Loucy (cell line): ENCODE measurements around the gene APBA1.

Experiments used
- H2AFZ ChIP-seq: fragments of 200-600 bp; sonication (generic); 2 replicates; pipeline ENCODE4 v1.6.0; 2016; ENCODE audit warnings: antibody characterized with exemption, mild to moderate bottlenecking, low read length, moderate library complexity
- H3F3A ChIP-seq: fragments of 200-600 bp; 2 replicates; pipeline ENCODE4 v1.6.0; 2016; ENCODE audit warnings: antibody characterized with exemption, low read depth, mild to moderate bottlenecking
- H3K27me3 ChIP-seq: fragments of 200-600 bp; sonication (generic); 2 replicates; pipeline ENCODE4 v1.6.1; 2014; ENCODE audit warnings: low read length, mild to moderate bottlenecking; ENCODE audit not compliant: insufficient read depth, poor library complexity, severe bottlenecking
- H3K36me3 ChIP-seq: fragments of 200-600 bp; sonication (generic); 2 replicates; pipeline ENCODE4 v1.6.1; 2016; ENCODE audit warnings: low read length; ENCODE audit not compliant: insufficient read depth
- H3K4me1 ChIP-seq: fragments of 200-600 bp; sonication (generic); 2 replicates; pipeline ENCODE4 v1.5.1; 2014; ENCODE audit warnings: low read length, mild to moderate bottlenecking; ENCODE audit not compliant: insufficient read depth, poor library complexity, severe bottlenecking
- H3K4me2 ChIP-seq: fragments of 200-600 bp; sonication (generic); 2 replicates; pipeline ENCODE4 v1.6.0; 2014; ENCODE audit warnings: antibody characterized with exemption, low read length, low read depth, mild to moderate bottlenecking; ENCODE audit not compliant: poor library complexity, severe bottlenecking
- H3K4me3 ChIP-seq: fragments of 200-600 bp; sonication (generic); 2 replicates; pipeline ENCODE4 v1.5.1; 2014; ENCODE audit warnings: low read length, mild to moderate bottlenecking, mixed read lengths; ENCODE audit not compliant: poor library complexity, severe bottlenecking
- H3K79me2 ChIP-seq: fragments of 200-600 bp; sonication (generic); 2 replicates; pipeline ENCODE4 v1.6.1; 2014; ENCODE audit warnings: low read length; ENCODE audit not compliant: insufficient read depth
- H3K9ac ChIP-seq: fragments of 200-600 bp; sonication (generic); 2 replicates; pipeline ENCODE4 v1.6.0; 2014; ENCODE audit warnings: mild to moderate bottlenecking, low read depth, low read length, moderate library complexity; ENCODE audit not compliant: poor library complexity, severe bottlenecking
- H3K9me2 ChIP-seq: fragments of 200-600 bp; sonication (generic); replicated peaks from 2 replicates; pipeline ENCODE4 v1.6.1; 2016; ENCODE audit warnings: low read depth, low read length, mixed read lengths
- H3K9me3 ChIP-seq: fragments of 200-600 bp; sonication (generic); 2 replicates; pipeline ENCODE4 v1.6.1; 2014; ENCODE audit warnings: mild to moderate bottlenecking, antibody characterized with exemption, low read length, low read depth; ENCODE audit not compliant: insufficient read depth
- H4K20me1 ChIP-seq: fragments of 200-600 bp; sonication (generic); 2 replicates; pipeline ENCODE4 v1.6.0; 2014; ENCODE audit warnings: antibody characterized with exemption, low read length, mild to moderate bottlenecking; ENCODE audit not compliant: insufficient read depth, poor library complexity, severe bottlenecking
- EZH2phosphoT487 ChIP-seq: fragments of 200-600 bp; IDR thresholded peaks from 2 replicates; pipeline ENCODE4 v1.6.1; 2018; ENCODE audit warnings: antibody characterized with exemption, mild to moderate bottlenecking, moderate library complexity, borderline replicate concordance
- TF ChIP-seq, protein P1 (sequence below): fragments of 200-600 bp; sonication (generic); conservative IDR thresholded peaks from 2 replicates; pipeline ENCODE4 v1.5.1; 2014; ENCODE audit warnings: mild to moderate bottlenecking, antibody characterized with exemption, low read length

APBA1 gene

DNA sequence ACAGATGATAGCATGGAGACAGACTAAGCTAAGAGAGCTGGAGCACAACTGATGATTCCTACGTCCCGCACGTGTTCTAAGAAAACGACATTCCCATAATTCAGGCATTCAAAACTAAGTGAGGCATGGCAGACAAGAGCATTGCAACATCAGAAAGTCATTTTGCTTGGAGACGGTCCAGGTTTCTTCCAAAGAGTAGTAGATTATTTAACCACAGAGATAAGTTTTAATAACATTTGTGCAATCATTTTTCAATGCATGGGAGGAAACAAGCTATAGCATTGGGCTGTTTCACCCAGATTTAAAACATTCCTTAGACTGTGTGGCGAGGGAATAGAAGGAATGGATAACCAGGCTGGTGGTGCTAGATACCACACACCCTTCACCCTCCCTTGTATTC, 117.2 kb downstream of the APBA1 start:
- no peaks in the 10 kb centered on the region for H3K79me2 ChIP-seq
- H3K9me3 ChIP-seq = no peaks in the 10 kb centered on the region
- no peaks in the 10 kb centered on the region for H3K9me2 ChIP-seq
- no peak overlapping the region for H3K9ac ChIP-seq
- H3K4me2 ChIP-seq = no peak overlapping the region
- no peaks in the 10 kb centered on the region for H3F3A ChIP-seq
- H3K27me3 ChIP-seq = no peaks in the 10 kb centered on the region
- no peak for TF ChIP-seq EZH2phosphoT487
- TF ChIP-seq, protein P1, sequence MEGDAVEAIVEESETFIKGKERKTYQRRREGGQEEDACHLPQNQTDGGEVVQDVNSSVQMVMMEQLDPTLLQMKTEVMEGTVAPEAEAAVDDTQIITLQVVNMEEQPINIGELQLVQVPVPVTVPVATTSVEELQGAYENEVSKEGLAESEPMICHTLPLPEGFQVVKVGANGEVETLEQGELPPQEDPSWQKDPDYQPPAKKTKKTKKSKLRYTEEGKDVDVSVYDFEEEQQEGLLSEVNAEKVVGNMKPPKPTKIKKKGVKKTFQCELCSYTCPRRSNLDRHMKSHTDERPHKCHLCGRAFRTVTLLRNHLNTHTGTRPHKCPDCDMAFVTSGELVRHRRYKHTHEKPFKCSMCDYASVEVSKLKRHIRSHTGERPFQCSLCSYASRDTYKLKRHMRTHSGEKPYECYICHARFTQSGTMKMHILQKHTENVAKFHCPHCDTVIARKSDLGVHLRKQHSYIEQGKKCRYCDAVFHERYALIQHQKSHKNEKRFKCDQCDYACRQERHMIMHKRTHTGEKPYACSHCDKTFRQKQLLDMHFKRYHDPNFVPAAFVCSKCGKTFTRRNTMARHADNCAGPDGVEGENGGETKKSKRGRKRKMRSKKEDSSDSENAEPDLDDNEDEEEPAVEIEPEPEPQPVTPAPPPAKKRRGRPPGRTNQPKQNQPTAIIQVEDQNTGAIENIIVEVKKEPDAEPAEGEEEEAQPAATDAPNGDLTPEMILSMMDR = no peak
- no peaks in the 10 kb centered on the region for H4K20me1 ChIP-seq
- H3K36me3 ChIP-seq = no peaks in the 10 kb centered on the region
- H3K4me3 ChIP-seq = no peak overlapping the region
- H3K4me1 ChIP-seq = peaks cover 5% of the 10 kb centered on the region
- H2AFZ ChIP-seq = no peak overlapping the region

- H3K9ac ChIP-seq = no peak overlapping the region
- no peaks in the 10 kb centered on the region for H3K79me2 ChIP-seq
- H4K20me1 ChIP-seq = no peaks in the 10 kb centered on the region
- H3K9me3 ChIP-seq = no peaks in the 10 kb centered on the region
- H3K9me2 ChIP-seq = no peaks in the 10 kb centered on the region
- no peaks in the 10 kb centered on the region for H3K4me1 ChIP-seq
- TF ChIP-seq, protein P1 = peak; percentile 92
- TF ChIP-seq EZH2phosphoT487 = no peak
- H3F3A ChIP-seq = no peaks in the 10 kb centered on the region
- no peak overlapping the region for H3K4me2 ChIP-seq
- no peaks in the 10 kb centered on the region for H3K27me3 ChIP-seq
- H2AFZ ChIP-seq = no peak overlapping the region
- no peak overlapping the region for H3K4me3 ChIP-seq
- H3K36me3 ChIP-seq = no peaks in the 10 kb centered on the region
Observed at GRCh38 chr9:69549310-69550202, 122.6 kb downstream of the APBA1 start.

GRCh38 chr9:69548681-69549080, 123.5 kb downstream of the APBA1 start:
- H3F3A ChIP-seq = no peaks in the 10 kb centered on the region
- H3K4me1 ChIP-seq = no peaks in the 10 kb centered on the region
- H3K9me2 ChIP-seq = no peaks in the 10 kb centered on the region
- H3K36me3 ChIP-seq = no peaks in the 10 kb centered on the region
- no peaks in the 10 kb centered on the region for H3K79me2 ChIP-seq
- TF ChIP-seq, protein P1 = no peak
- TF ChIP-seq EZH2phosphoT487 = no peak
- no peak overlapping the region for H3K4me2 ChIP-seq
- no peak overlapping the region for H3K4me3 ChIP-seq
- no peaks in the 10 kb centered on the region for H4K20me1 ChIP-seq
- H3K9ac ChIP-seq = no peak overlapping the region
- no peak overlapping the region for H2AFZ ChIP-seq
- H3K27me3 ChIP-seq = no peaks in the 10 kb centered on the region
- H3K9me3 ChIP-seq = no peaks in the 10 kb centered on the region
